ENCODE measurements around the gene LRRC74A. TPM values are rescaled to one million over a fixed set of nuclear protein-coding genes. Genes with fewer than 3 reads are reported as not detected.
A peak's percentile ranks its signal among the peaks of the same experiment; 100 is the strongest.

Gene LRRC74A
- polyA plus RNA-seq, 4 donors = not detected

GRCh38 chr14:76900682-76901081 lies 74.5 kb downstream of the LRRC74A start:
- Histone ChIP-seq H3K27ac (ENCODE audit: low read depth in 1 of 3, low read length in 2 of 3) (peak overlapping the region in 2 of 3 donors; percentile 31 to 52), H3K36me3 (ENCODE audit: control insufficient read depth in 3 of 3, insufficient read depth in 2 of 3, low read depth in 1 of 3, low read length in 3 of 3) (no peaks in the 10 kb centered on the region), H3K4me1 (ENCODE audit: control insufficient read depth in 3 of 3, insufficient read depth in 2 of 3, low read depth in 1 of 3, low read length in 2 of 3) (peaks cover 0 to 9% (median 0%) of the 10 kb centered on the region in 3 donors), H3K4me3 (ENCODE audit: low read depth in 1 of 3, low read length in 3 of 3) (no peak overlapping the region), H3K27me3 (ENCODE audit: control insufficient read depth in 3 of 3, insufficient read depth in 3 of 3, low read length in 3 of 3) (no peaks in the 10 kb centered on the region), H3K9me3 (ENCODE audit: control insufficient read depth in 2 of 2, insufficient read depth in 1 of 2, low read depth in 1 of 2, low read length in 1 of 2) (no peaks in the 10 kb centered on the region)
- WGBS, 3 donors = 66 to 84% (median 78%) methylated on average over 4 of the region's 4 CpGs
- DNase-seq = no peak
- no peak for FAIRE-seq

GRCh38 chr14:76901171-76902055 lies 75.2 kb downstream of the LRRC74A start:
- Histone ChIP-seq H3K36me3 (ENCODE audit: control insufficient read depth in 3 of 3, insufficient read depth in 2 of 3, low read depth in 1 of 3, low read length in 3 of 3) (no peaks in the 10 kb centered on the region), H3K27ac (ENCODE audit: low read depth in 1 of 3, low read length in 2 of 3) (peak overlapping the region in 2 of 3 donors; percentile 2 to 52), H3K9me3 (ENCODE audit: control insufficient read depth in 2 of 2, insufficient read depth in 1 of 2, low read depth in 1 of 2, low read length in 1 of 2) (no peaks in the 10 kb centered on the region), H3K27me3 (ENCODE audit: control insufficient read depth in 3 of 3, insufficient read depth in 3 of 3, low read length in 3 of 3) (no peaks in the 10 kb centered on the region), H3K4me1 (ENCODE audit: control insufficient read depth in 3 of 3, insufficient read depth in 2 of 3, low read depth in 1 of 3, low read length in 2 of 3) (peaks cover 0 to 9% (median 0%) of the 10 kb centered on the region in 3 donors), H3K4me3 (ENCODE audit: low read depth in 1 of 3, low read length in 3 of 3) (no peak overlapping the region)
- 73 to 83% (median 75%) methylated on average over 6 of the region's 6 CpGs for WGBS, 3 donors
- no peak for FAIRE-seq
- DNase-seq = no peak

DNA sequence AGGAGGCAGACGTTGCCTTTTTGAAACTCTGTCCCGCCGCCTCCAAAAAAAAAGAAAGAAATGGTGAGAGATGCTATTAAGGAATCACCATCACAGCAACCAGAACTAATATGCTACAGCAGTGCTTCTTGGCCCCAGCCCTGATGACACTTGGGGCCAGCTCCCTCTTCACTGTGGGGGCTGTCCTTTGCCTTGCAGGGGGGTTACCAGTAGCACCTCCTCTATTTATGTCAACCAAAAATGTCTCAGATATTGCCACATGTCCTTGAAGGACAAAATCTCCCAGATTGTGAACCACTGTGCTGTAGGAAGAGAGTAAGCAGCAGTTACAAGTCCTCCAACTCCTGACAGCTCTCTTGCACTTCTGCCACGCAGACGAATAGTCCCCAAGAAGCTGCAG lies 76.4 kb downstream of the LRRC74A start:
- peak overlapping the region in 1 of 3 donors; percentile 25 for H3K27ac ChIP-seq (ENCODE audit: low read depth in 1 of 3, low read length in 2 of 3)
- H3K4me3 ChIP-seq (ENCODE audit: low read depth in 1 of 3, low read length in 3 of 3) = no peak overlapping the region
- DNase-seq = no peak
- H3K36me3 ChIP-seq (ENCODE audit: control insufficient read depth in 3 of 3, insufficient read depth in 2 of 3, low read depth in 1 of 3, low read length in 3 of 3) = no peaks in the 10 kb centered on the region
- 71 to 92% (median 87%) methylated on average over 5 of the region's 5 CpGs for WGBS, 3 donors
- H3K27me3 ChIP-seq (ENCODE audit: control insufficient read depth in 3 of 3, insufficient read depth in 3 of 3, low read length in 3 of 3) = no peaks in the 10 kb centered on the region
- no peaks in the 10 kb centered on the region for H3K9me3 ChIP-seq (ENCODE audit: control insufficient read depth in 2 of 2, insufficient read depth in 1 of 2, low read depth in 1 of 2, low read length in 1 of 2)
- peaks cover 0 to 9% (median 0%) of the 10 kb centered on the region in 3 donors for H3K4me1 ChIP-seq (ENCODE audit: control insufficient read depth in 3 of 3, insufficient read depth in 2 of 3, low read depth in 1 of 3, low read length in 2 of 3)
- FAIRE-seq = no peak

- Histone ChIP-seq H3K27ac (ENCODE audit: low read depth in 1 of 3, low read length in 2 of 3) (peak overlapping the region in 2 of 3 donors; percentile 65 to 88), H3K36me3 (ENCODE audit: control insufficient read depth in 3 of 3, insufficient read depth in 2 of 3, low read depth in 1 of 3, low read length in 3 of 3) (no peaks in the 10 kb centered on the region), H3K27me3 (ENCODE audit: control insufficient read depth in 3 of 3, insufficient read depth in 3 of 3, low read length in 3 of 3) (no peaks in the 10 kb centered on the region), H3K4me1 (ENCODE audit: control insufficient read depth in 3 of 3, insufficient read depth in 2 of 3, low read depth in 1 of 3, low read length in 2 of 3) (peaks cover 0 to 9% (median 0%) of the 10 kb centered on the region in 3 donors), H3K9me3 (ENCODE audit: control insufficient read depth in 2 of 2, insufficient read depth in 1 of 2, low read depth in 1 of 2, low read length in 1 of 2) (no peaks in the 10 kb centered on the region), H3K4me3 (ENCODE audit: low read depth in 1 of 3, low read length in 3 of 3) (no peak overlapping the region)
- no peak for FAIRE-seq
- DNase-seq = no peak
- WGBS, 3 donors = 69 to 87% (median 80%) methylated on average over 19 of the region's 19 CpGs
These were observed 78.0 kb downstream of the LRRC74A start for GRCh38 chr14:76904100-76904739.

GRCh38 chr14:76904740-76905569 lies 78.7 kb downstream of the LRRC74A start:
- Histone ChIP-seq H3K4me3 (ENCODE audit: low read depth in 1 of 3, low read length in 3 of 3) (no peak overlapping the region), H3K36me3 (ENCODE audit: control insufficient read depth in 3 of 3, insufficient read depth in 2 of 3, low read depth in 1 of 3, low read length in 3 of 3) (no peaks in the 10 kb centered on the region), H3K27ac (ENCODE audit: low read depth in 1 of 3, low read length in 2 of 3) (peak overlapping the region in 2 of 3 donors; percentile 65 to 88), H3K4me1 (ENCODE audit: control insufficient read depth in 3 of 3, insufficient read depth in 2 of 3, low read depth in 1 of 3, low read length in 2 of 3) (peaks cover 0 to 9% (median 0%) of the 10 kb centered on the region in 3 donors), H3K9me3 (ENCODE audit: control insufficient read depth in 2 of 2, insufficient read depth in 1 of 2, low read depth in 1 of 2, low read length in 1 of 2) (no peaks in the 10 kb centered on the region), H3K27me3 (ENCODE audit: control insufficient read depth in 3 of 3, insufficient read depth in 3 of 3, low read length in 3 of 3) (no peaks in the 10 kb centered on the region)
- no peak for FAIRE-seq
- DNase-seq = no peak
- 37 to 68% (median 57%) methylated on average over 14 of the region's 14 CpGs for WGBS, 3 donors

DNA sequence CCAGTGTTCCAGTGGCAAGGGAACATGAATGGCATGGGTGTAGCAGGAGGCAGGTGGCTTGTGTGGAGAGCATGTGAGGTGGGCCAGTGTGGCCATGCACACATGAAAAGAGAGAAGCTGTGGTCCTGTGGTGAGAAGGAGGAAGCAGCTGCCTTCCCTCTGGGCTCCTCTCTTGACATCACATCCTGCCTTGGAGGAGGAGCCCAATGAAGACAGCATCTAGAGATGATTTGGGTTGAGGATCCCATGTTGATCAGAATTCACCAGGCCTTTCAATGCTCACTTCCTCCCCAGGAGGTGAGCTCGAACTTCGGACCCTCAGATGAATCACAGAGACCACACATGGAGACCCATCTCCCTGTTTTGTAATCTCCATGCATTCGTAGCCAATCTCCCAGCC lies 82.6 kb downstream of the LRRC74A start:
- DNase-seq (peak in 1 of 2 donors; percentile 29), FAIRE-seq (no peak)
- H3K36me3 ChIP-seq (ENCODE audit: control insufficient read depth in 3 of 3, insufficient read depth in 2 of 3, low read depth in 1 of 3, low read length in 3 of 3) = no peaks in the 10 kb centered on the region
- no peaks in the 10 kb centered on the region for H3K27me3 ChIP-seq (ENCODE audit: control insufficient read depth in 3 of 3, insufficient read depth in 3 of 3, low read length in 3 of 3)
- no peaks in the 10 kb centered on the region for H3K9me3 ChIP-seq (ENCODE audit: control insufficient read depth in 2 of 2, insufficient read depth in 1 of 2, low read depth in 1 of 2, low read length in 1 of 2)
- 55 to 64% (median 61%) methylated on average over 3 of the region's 3 CpGs for WGBS, 3 donors
- no peak overlapping the region for H3K27ac ChIP-seq (ENCODE audit: low read depth in 1 of 3, low read length in 2 of 3)
- no peak overlapping the region for H3K4me3 ChIP-seq (ENCODE audit: low read depth in 1 of 3, low read length in 3 of 3)
- peaks cover 0 to 15% (median 0%) of the 10 kb centered on the region in 3 donors for H3K4me1 ChIP-seq (ENCODE audit: control insufficient read depth in 3 of 3, insufficient read depth in 2 of 3, low read depth in 1 of 3, low read length in 2 of 3)

DNA sequence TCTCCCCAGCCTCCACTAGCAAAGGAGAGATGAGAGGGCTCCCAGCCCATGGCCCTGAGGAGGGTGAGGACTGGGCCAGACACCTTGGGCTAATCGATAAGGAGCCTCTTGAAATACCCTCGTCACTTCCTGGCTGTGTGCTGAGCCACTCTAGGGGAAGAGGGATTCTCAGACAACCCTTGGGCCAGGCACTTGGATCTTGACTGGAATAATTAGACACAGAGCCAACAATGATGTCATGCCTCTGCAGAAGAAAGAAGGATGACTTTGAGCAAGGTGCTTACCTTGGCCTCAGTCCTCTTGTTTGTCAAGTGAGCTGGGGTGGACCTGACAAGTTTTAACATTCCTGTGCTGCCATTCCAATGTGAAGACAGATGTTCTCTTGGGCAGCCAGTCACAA lies 83.1 kb downstream of the LRRC74A start:
- no peak for DNase-seq
- Histone ChIP-seq H3K36me3 (ENCODE audit: control insufficient read depth in 3 of 3, insufficient read depth in 2 of 3, low read depth in 1 of 3, low read length in 3 of 3) (no peaks in the 10 kb centered on the region), H3K27me3 (ENCODE audit: control insufficient read depth in 3 of 3, insufficient read depth in 3 of 3, low read length in 3 of 3) (no peaks in the 10 kb centered on the region), H3K27ac (ENCODE audit: low read depth in 1 of 3, low read length in 2 of 3) (no peak overlapping the region), H3K4me1 (ENCODE audit: control insufficient read depth in 3 of 3, insufficient read depth in 2 of 3, low read depth in 1 of 3, low read length in 2 of 3) (peaks cover 0 to 19% (median 0%) of the 10 kb centered on the region in 3 donors), H3K9me3 (ENCODE audit: control insufficient read depth in 2 of 2, insufficient read depth in 1 of 2, low read depth in 1 of 2, low read length in 1 of 2) (no peaks in the 10 kb centered on the region), H3K4me3 (ENCODE audit: low read depth in 1 of 3, low read length in 3 of 3) (no peak overlapping the region)
- WGBS, 3 donors = 62 to 82% (median 72%) methylated on average over 2 of the region's 2 CpGs
- no peak for FAIRE-seq

GRCh38 chr14:76910371-76910890 lies 84.2 kb downstream of the LRRC74A start:
- Histone ChIP-seq H3K4me3 (ENCODE audit: low read depth in 1 of 3, low read length in 3 of 3) (no peak overlapping the region), H3K4me1 (ENCODE audit: control insufficient read depth in 3 of 3, insufficient read depth in 2 of 3, low read depth in 1 of 3, low read length in 2 of 3) (peaks cover 0 to 20% (median 0%) of the 10 kb centered on the region in 3 donors), H3K9me3 (ENCODE audit: control insufficient read depth in 2 of 2, insufficient read depth in 1 of 2, low read depth in 1 of 2, low read length in 1 of 2) (no peaks in the 10 kb centered on the region), H3K27me3 (ENCODE audit: control insufficient read depth in 3 of 3, insufficient read depth in 3 of 3, low read length in 3 of 3) (no peaks in the 10 kb centered on the region), H3K27ac (ENCODE audit: low read depth in 1 of 3, low read length in 2 of 3) (no peak overlapping the region), H3K36me3 (ENCODE audit: control insufficient read depth in 3 of 3, insufficient read depth in 2 of 3, low read depth in 1 of 3, low read length in 3 of 3) (no peaks in the 10 kb centered on the region)
- FAIRE-seq (no peak), DNase-seq (no peak)
- WGBS, 3 donors = 67 to 77% (median 74%) methylated on average over 4 of the region's 4 CpGs
